Sigmoid colon (tissue), 7 donors: Measurements from ENCODE around the gene TRMT61A. TPM values are rescaled to one million over a fixed set of nuclear protein-coding genes. Genes with fewer than 3 reads are reported as not detected.

Experiments
- DNase-seq: peaks from one replicate; pipeline ENCODE4 v3.0.0-alpha.2; 2019
- H3K27ac ChIP-seq, 4 donors: fragments of 200-600 bp; sonication (generic); one replicate each; pipeline ENCODE4 v1.5.1; 2016 to 2019; ENCODE audit warnings: mild to moderate bottlenecking in 1 of 4
- H3K27me3 ChIP-seq, 3 donors: fragments of 200-600 bp; sonication (generic); one replicate each; pipeline ENCODE4 v1.5.1; 2019; ENCODE audit warnings: mild to moderate bottlenecking in 1 of 3
- H3K36me3 ChIP-seq, 4 donors: fragments of 200-600 bp; sonication (generic); one replicate each; pipeline ENCODE4 v1.5.1; 2016 to 2019
- H3K4me1 ChIP-seq, 4 donors: fragments of 200-600 bp; sonication (generic); one replicate each; pipeline ENCODE4 v1.5.1; 2017 to 2019
- H3K4me3 ChIP-seq, 4 donors: fragments of 200-600 bp; sonication (generic); one replicate each; pipeline ENCODE4 v1.5.1; 2017 to 2019; ENCODE audit warnings: mild to moderate bottlenecking in 2 of 4, moderate library complexity in 1 of 4
- H3K9me3 ChIP-seq, 4 donors: fragments of 200-600 bp in 3 of 4; sonication (generic) in 3 of 4; one replicate each; pipeline versions ENCODE4 v1.5.1 to v1.6.1; 2013 to 2019
- CTCF ChIP-seq, 4 experiments: fragments of 450-650 bp in 3 of 4; fragments of 200-600 bp in 1 of 4; IDR thresholded peaks; one replicate each; pipeline ENCODE4 v1.5.1; 2016 to 2019; ENCODE audit warnings: antibody characterized with exemption in 4 of 4, mild to moderate bottlenecking in 3 of 4, moderate library complexity in 2 of 4
- EP300 ChIP-seq, 4 donors: sonication (generic); formaldehyde crosslinking; IDR thresholded peaks; one replicate each; pipeline ENCODE4 v1.6.1; 2017; ENCODE audit warnings: antibody characterized with exemption in 4 of 4
- POLR2A ChIP-seq, 2 donors: fragments of 450-650 bp; IDR thresholded peaks; one replicate each; pipeline ENCODE4 v1.6.1; 2016; ENCODE audit warnings: antibody characterized with exemption in 2 of 2, mild to moderate bottlenecking in 2 of 2, moderate library complexity in 2 of 2
- POLR2AphosphoS5 ChIP-seq, 4 donors: sonication (generic); formaldehyde crosslinking; IDR thresholded peaks; one replicate each; pipeline ENCODE4 v1.6.1; 2017; ENCODE audit warnings: antibody characterized with exemption in 4 of 4
- WGBS, 2 donors: extraction: QIAGEN DNeasy Blood & Tissue Kit; methylation state at CpG; one replicate each; pipeline ENCODE4 v1.1.7; 2013; 5-methylcytosine and 5-hydroxymethylcytosine counted together
- intact Hi-C: fragments of 100-400 bp; cut with DNase I; formaldehyde crosslinking; loops from one replicate; pipeline ENCODE4 v1.15.1; 2023
- polyA plus RNA-seq, 3 donors: library from polyadenylated mRNA; stranded (reverse); fragments of 200-250 nt; gene quantifications; one replicate each; pipeline ENCODE4 v1.2.3, GENCODE V29; 2013
- total RNA-seq, 4 donors: library from RNA; depleted of rRNA; stranded (reverse); fragments of >200 nt; gene quantifications; one replicate each; pipeline ENCODE4 v1.1.0, GENCODE V29; 2016
- donor health status: healthy with polysubstance abuse.
- donor health status: Bipolar disorder and iron deficiency.
- donor health status: healthy.

Gene TRMT61A
- total and polyA plus RNA-seq, 7 donors = 4.2 to 27.2 (median 20.2) TPM

GRCh38 chr14:103547455-103547940, 18.5 kb downstream of the TRMT61A start:
- peaks cover 0 to 93% (median 91%) of the 10 kb centered on the region in 4 donors for H3K4me1 ChIP-seq

GRCh38 chr14:103547941-103548462, 19.0 kb downstream of the TRMT61A start:
- H3K4me3 ChIP-seq = no peak overlapping the region
- H3K9me3 ChIP-seq = no peaks in the 10 kb centered on the region
- no peaks in the 10 kb centered on the region for H3K36me3 ChIP-seq
- TF ChIP-seq POLR2AphosphoS5 (IDR thresholded peaks at IDR 0.05) (no peak), POLR2A (IDR thresholded peaks at IDR 0.05) (no peak), EP300 (IDR thresholded peaks at IDR 0.05) (no peak), CTCF (IDR thresholded peaks at IDR 0.05) (no peak)
- H3K27ac ChIP-seq = peak overlapping the region; percentile 87 to 98 (median 95)
- H3K4me1 ChIP-seq = peaks cover 0 to 93% (median 90%) of the 10 kb centered on the region in 4 donors
- WGBS, 2 donors = 91 to 92% methylated on average over 18 of the region's 18 CpGs
- no peaks in the 10 kb centered on the region for H3K27me3 ChIP-seq
- intact Hi-C loops = no loop called here
- DNase-seq = no peak

More at GRCh38 chr14:103547455-103547940, 18.5 kb downstream of the TRMT61A start:
- intact Hi-C loops = no loop called here
- H3K36me3 ChIP-seq = no peaks in the 10 kb centered on the region
- no peak for DNase-seq
- H3K9me3 ChIP-seq = no peaks in the 10 kb centered on the region
- H3K27me3 ChIP-seq = no peaks in the 10 kb centered on the region
- WGBS, 2 donors = 92 to 93% methylated on average over 11 of the region's 11 CpGs
- H3K4me3 ChIP-seq = no peak overlapping the region
- TF ChIP-seq EP300 (IDR thresholded peaks at IDR 0.05) = no peak
- TF ChIP-seq POLR2AphosphoS5 (IDR thresholded peaks at IDR 0.05) = no peak
- TF ChIP-seq CTCF (IDR thresholded peaks at IDR 0.05) = no peak
- no peak for TF ChIP-seq POLR2A (IDR thresholded peaks at IDR 0.05)
- peak overlapping the region; percentile 55 to 98 (median 91) for H3K27ac ChIP-seq

GRCh38 chr14:103548463-103549351, 19.7 kb downstream of the TRMT61A start:
- H3K4me1 ChIP-seq = peaks cover 0 to 90% (median 87%) of the 10 kb centered on the region in 4 donors
- peak overlapping the region in 1 of 4 donors; percentile 40 for H3K4me3 ChIP-seq

More at GRCh38 chr14:103548463-103549351, 19.7 kb downstream of the TRMT61A start:
- Histone ChIP-seq H3K27ac (peak overlapping the region; percentile 87 to 98 (median 95)), H3K36me3 (no peaks in the 10 kb centered on the region), H3K27me3 (no peaks in the 10 kb centered on the region), H3K9me3 (no peaks in the 10 kb centered on the region)
- intact Hi-C loops = no loop called here
- 91 to 92% methylated on average over 27 of the region's 27 CpGs for WGBS, 2 donors
- TF ChIP-seq EP300 (IDR thresholded peaks at IDR 0.05) (no peak), CTCF (IDR thresholded peaks at IDR 0.05) (no peak), POLR2A (IDR thresholded peaks at IDR 0.05) (no peak), POLR2AphosphoS5 (IDR thresholded peaks at IDR 0.05) (no peak)
- DNase-seq = no peak
